Sigmoid colon (tissue), 7 donors: ENCODE results near the gene AASDHPPT. TPM values are rescaled to one million over a fixed set of nuclear protein-coding genes. Genes with fewer than 3 reads are reported as not detected.

Experiments
- DNase-seq: peaks from one replicate; pipeline ENCODE4 v3.0.0-alpha.2; 2019
- H3K27ac ChIP-seq, 4 donors: fragments of 200-600 bp; sonication (generic); one replicate each; pipeline ENCODE4 v1.5.1; 2016 to 2019; ENCODE audit warnings: mild to moderate bottlenecking in 1 of 4
- H3K27me3 ChIP-seq, 3 donors: fragments of 200-600 bp; sonication (generic); one replicate each; pipeline ENCODE4 v1.5.1; 2019; ENCODE audit warnings: mild to moderate bottlenecking in 1 of 3
- H3K36me3 ChIP-seq, 4 donors: fragments of 200-600 bp; sonication (generic); one replicate each; pipeline ENCODE4 v1.5.1; 2016 to 2019
- H3K4me1 ChIP-seq, 4 donors: fragments of 200-600 bp; sonication (generic); one replicate each; pipeline ENCODE4 v1.5.1; 2017 to 2019
- H3K4me3 ChIP-seq, 4 donors: fragments of 200-600 bp; sonication (generic); one replicate each; pipeline ENCODE4 v1.5.1; 2017 to 2019; ENCODE audit warnings: mild to moderate bottlenecking in 2 of 4, moderate library complexity in 1 of 4
- H3K9me3 ChIP-seq, 4 donors: fragments of 200-600 bp in 3 of 4; sonication (generic) in 3 of 4; one replicate each; pipeline versions ENCODE4 v1.5.1 to v1.6.1; 2013 to 2019
- CTCF ChIP-seq, 4 experiments: fragments of 450-650 bp in 3 of 4; fragments of 200-600 bp in 1 of 4; IDR thresholded peaks; one replicate each; pipeline ENCODE4 v1.5.1; 2016 to 2019; ENCODE audit warnings: antibody characterized with exemption in 4 of 4, mild to moderate bottlenecking in 3 of 4, moderate library complexity in 2 of 4
- EP300 ChIP-seq, 4 donors: sonication (generic); formaldehyde crosslinking; IDR thresholded peaks; one replicate each; pipeline ENCODE4 v1.6.1; 2017; ENCODE audit warnings: antibody characterized with exemption in 4 of 4
- POLR2A ChIP-seq, 2 donors: fragments of 450-650 bp; IDR thresholded peaks; one replicate each; pipeline ENCODE4 v1.6.1; 2016; ENCODE audit warnings: antibody characterized with exemption in 2 of 2, mild to moderate bottlenecking in 2 of 2, moderate library complexity in 2 of 2
- POLR2AphosphoS5 ChIP-seq, 4 donors: sonication (generic); formaldehyde crosslinking; IDR thresholded peaks; one replicate each; pipeline ENCODE4 v1.6.1; 2017; ENCODE audit warnings: antibody characterized with exemption in 4 of 4
- WGBS, 2 donors: extraction: QIAGEN DNeasy Blood & Tissue Kit; methylation state at CpG; one replicate each; pipeline ENCODE4 v1.1.7; 2013; 5-methylcytosine and 5-hydroxymethylcytosine counted together
- intact Hi-C: fragments of 100-400 bp; cut with DNase I; formaldehyde crosslinking; loops from one replicate; pipeline ENCODE4 v1.15.1; 2023
- polyA plus RNA-seq, 3 donors: library from polyadenylated mRNA; stranded (reverse); fragments of 200-250 nt; gene quantifications; one replicate each; pipeline ENCODE4 v1.2.3, GENCODE V29; 2013
- total RNA-seq, 4 donors: library from RNA; depleted of rRNA; stranded (reverse); fragments of >200 nt; gene quantifications; one replicate each; pipeline ENCODE4 v1.1.0, GENCODE V29; 2016
- donor health status: healthy with polysubstance abuse.
- donor health status: Bipolar disorder and iron deficiency.
- donor health status: healthy.

AASDHPPT gene
- total and polyA plus RNA-seq, 7 donors: 8.4 to 36.8 (median 32.5) TPM

- Histone ChIP-seq H3K4me3 (no peak overlapping the region), H3K9me3 (no peaks in the 10 kb centered on the region), H3K27ac (no peak overlapping the region), H3K27me3 (no peaks in the 10 kb centered on the region), H3K4me1 (no peaks in the 10 kb centered on the region), H3K36me3 (peaks cover 0 to 21% (median 0%) of the 10 kb centered on the region in 4 donors)
- intact Hi-C loops: no loop called here
- no peak for DNase-seq
- TF ChIP-seq EP300 (IDR thresholded peaks at IDR 0.05) (no peak), POLR2A (IDR thresholded peaks at IDR 0.05) (no peak), CTCF (IDR thresholded peaks at IDR 0.05) (no peak)
- 92 to 98% methylated on average over 1 of the region's 1 CpG for WGBS, 2 donors
These were observed 17.8 kb upstream of the AASDHPPT start for GRCh38 chr11:106059617-106060016.

- TF ChIP-seq CTCF (IDR thresholded peaks at IDR 0.05) (no peak), POLR2AphosphoS5 (IDR thresholded peaks at IDR 0.05) (no peak), POLR2A (IDR thresholded peaks at IDR 0.05) (no peak), EP300 (IDR thresholded peaks at IDR 0.05) (no peak)
- Histone ChIP-seq H3K4me3 (no peak overlapping the region), H3K27me3 (no peaks in the 10 kb centered on the region), H3K9me3 (no peaks in the 10 kb centered on the region), H3K27ac (no peak overlapping the region), H3K36me3 (peaks cover 0 to 19% (median 0%) of the 10 kb centered on the region in 4 donors), H3K4me1 (no peaks in the 10 kb centered on the region)
- intact Hi-C loops: no loop called here
- DNase-seq: no peak
These were observed 16.1 kb upstream of the AASDHPPT start for GRCh38 chr11:106061249-106061784.

GRCh38 chr11:106061954-106062949, 15.2 kb upstream of the AASDHPPT start:
- no peak overlapping the region for H3K27ac ChIP-seq
- no peaks in the 10 kb centered on the region for H3K4me1 ChIP-seq
- H3K27me3 ChIP-seq: no peaks in the 10 kb centered on the region
- peaks cover 0 to 14% (median 1%) of the 10 kb centered on the region in 4 donors for H3K36me3 ChIP-seq
- 94 to 95% methylated on average over 1 of the region's 1 CpG for WGBS, 2 donors
- intact Hi-C loops: no loop called here
- no peak overlapping the region for H3K4me3 ChIP-seq
- no peak for DNase-seq
- no peak for TF ChIP-seq POLR2AphosphoS5 (IDR thresholded peaks at IDR 0.05)
- TF ChIP-seq POLR2A (IDR thresholded peaks at IDR 0.05): no peak
- TF ChIP-seq CTCF (IDR thresholded peaks at IDR 0.05): no peak
- no peaks in the 10 kb centered on the region for H3K9me3 ChIP-seq

- DNase-seq: no peak
- TF ChIP-seq CTCF (IDR thresholded peaks at IDR 0.05) (no peak), POLR2AphosphoS5 (IDR thresholded peaks at IDR 0.05) (no peak), EP300 (IDR thresholded peaks at IDR 0.05) (no peak), POLR2A (IDR thresholded peaks at IDR 0.05) (no peak)
- H3K36me3 ChIP-seq: peaks cover 0 to 6% (median 1%) of the 10 kb centered on the region in 4 donors
- no peak overlapping the region for H3K4me3 ChIP-seq
- no peak overlapping the region for H3K27ac ChIP-seq
- intact Hi-C loops: no loop called here
- no peaks in the 10 kb centered on the region for H3K9me3 ChIP-seq
- H3K4me1 ChIP-seq: no peaks in the 10 kb centered on the region
- no peaks in the 10 kb centered on the region for H3K27me3 ChIP-seq
These were observed 14.5 kb upstream of the AASDHPPT start for GRCh38 chr11:106063009-106063408.
